ENCODE measurements around the gene ABAT.
"Not testable (repeated sequence)": the region's sequence is repeated elsewhere in the genome, so short reads cannot be mapped to it uniquely, and the experiment has no call there.

ABAT gene

DNA sequence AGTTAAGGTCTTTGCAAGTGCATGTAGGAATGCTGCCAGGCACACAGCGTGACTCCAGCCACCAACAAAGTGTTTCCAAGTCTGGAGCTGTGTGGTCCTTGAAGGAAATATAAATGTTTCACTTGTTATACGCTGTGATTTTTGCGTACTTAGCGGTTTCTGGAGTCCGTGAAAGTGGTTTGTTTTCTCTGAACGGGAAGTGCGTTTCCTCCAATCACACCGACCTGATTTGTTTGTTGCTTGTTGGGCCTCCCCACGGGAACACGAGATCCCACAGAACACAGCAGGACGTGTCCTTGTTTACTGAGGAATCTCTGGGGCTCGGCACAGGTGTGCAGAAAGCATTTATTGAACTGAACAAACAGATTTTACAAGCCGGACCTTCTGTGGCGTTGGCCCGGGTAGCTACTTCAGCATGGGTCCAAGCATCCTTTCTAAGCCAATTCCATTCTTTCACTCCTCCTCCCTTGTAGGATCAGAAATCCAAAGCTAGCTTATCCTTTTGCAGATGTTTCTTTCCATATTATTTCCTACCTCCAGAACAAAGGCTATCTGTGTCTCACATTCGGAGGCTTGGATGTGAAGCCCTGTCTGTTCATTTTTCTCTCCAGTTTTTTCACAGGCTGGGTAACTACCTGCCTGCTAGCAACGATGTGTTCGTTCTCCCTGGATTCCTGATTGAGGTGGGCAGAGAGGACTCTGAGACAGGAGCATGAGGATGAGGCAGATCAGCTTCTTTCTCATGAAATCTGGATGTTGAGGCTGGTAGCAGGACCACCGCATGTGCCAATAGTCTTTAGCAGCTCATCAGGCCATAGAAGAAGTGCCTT lies 44.6 kb downstream of the ABAT start:
- DNase-seq, result no peak

DNA sequence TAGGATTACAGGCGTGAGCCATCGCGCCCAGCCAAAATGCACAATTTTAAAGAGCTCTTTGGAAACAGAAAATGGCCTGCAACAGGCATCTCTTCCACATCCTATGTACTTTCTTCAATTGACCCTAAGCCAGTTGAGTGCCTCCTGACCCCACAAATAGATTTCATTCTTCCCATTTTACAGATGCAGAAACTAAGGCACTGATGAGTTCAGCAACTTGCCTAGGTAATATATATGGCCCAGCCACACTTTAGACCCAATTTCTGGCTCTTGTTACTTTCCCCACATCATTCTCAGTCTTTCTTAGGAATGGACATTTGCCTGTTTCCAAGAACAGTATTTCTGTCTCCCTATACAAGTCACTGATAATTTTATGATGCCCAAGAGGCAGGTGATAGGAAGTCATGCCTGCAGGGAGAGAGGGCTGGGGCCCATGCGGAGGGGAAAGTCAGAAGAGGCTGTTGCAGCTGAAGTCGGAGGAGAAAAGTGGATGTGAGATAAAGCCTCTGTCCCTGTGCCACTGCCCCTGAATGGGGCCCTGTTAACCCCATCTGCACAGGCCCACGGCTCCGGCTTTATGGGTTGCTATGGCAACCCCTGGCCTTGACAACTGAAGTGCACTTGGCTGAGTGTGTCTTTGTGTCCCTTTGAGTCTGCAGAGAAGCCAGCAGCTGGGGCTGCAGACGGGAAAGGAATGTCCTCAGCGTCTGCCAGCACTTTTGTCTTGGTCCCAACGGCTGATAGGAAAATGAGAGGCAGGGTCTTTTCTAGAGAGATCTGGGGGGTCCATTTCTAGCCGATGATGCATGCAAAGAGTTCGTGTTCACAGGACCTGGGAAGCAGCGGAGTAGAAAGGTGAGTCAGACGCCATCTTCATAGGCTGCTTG lies 45.9 kb downstream of the ABAT start:
- no peak for DNase-seq

DNA sequence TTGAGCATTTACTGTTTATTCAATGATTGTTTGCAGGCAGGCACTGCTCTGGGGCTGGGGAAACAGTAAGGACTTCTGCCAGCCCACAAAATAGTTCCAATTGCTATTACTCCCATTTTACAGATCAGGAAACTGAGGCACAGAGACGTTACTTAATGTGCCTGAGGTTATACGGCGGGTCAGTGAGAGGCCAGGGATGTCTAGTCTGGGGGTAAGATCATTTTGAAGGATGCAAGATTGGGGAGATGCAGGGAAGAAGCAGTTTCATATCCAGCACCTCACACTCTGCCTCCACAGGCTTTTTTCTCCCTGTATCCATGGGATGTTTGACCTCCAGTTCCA lies 46.5 kb downstream of the ABAT start:
- DNase-seq, result no peak

DNA sequence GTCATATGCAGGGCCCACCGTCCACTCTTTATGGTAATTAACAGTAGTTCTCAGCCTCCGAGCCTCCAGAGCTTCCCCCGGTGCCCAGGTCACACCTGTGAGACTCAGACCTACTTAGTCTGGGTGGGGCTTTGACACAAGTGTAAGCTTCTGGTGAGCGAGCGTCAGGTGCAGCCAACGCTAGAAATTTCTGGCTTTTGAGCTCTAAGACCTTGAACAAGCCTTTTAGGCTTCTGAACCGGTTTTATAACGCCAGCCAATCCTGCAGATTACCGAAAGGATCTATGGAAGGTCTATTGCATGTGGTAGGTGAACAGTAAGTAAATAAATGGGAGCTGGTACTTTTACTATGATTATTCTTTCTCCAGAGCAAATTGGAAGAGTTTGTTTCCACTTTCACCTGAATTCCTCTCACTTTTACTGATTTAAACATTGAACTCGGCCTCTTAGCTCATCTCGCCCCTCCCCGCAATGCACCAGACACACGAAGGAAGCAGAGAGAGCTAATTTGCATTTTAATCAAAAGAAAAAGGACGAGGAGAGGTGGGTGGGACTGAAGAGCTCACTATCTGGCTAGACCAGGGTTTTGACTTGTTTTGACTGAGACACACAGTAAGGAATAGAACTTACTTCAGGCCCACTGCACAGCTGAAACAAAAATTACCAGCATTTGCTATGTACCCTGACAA lies 47.1 kb downstream of the ABAT start:
- no peak for DNase-seq

DNA sequence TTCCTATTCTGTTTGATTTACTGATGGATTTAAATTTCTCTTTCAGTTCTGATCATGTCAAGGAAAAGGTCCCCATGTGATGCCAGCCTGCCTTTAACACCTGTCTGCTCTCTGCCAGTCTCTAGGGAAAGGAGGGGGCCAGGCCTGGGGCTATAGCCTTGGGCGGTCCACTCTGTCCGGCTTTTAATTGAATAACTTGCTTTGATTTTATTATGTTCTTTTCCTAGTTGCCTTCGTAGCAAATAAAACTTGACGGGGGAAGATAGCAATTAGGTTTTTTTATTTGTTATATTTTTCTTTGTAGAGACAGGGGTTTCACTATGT lies 47.6 kb downstream of the ABAT start:
- no peak for DNase-seq

DNA sequence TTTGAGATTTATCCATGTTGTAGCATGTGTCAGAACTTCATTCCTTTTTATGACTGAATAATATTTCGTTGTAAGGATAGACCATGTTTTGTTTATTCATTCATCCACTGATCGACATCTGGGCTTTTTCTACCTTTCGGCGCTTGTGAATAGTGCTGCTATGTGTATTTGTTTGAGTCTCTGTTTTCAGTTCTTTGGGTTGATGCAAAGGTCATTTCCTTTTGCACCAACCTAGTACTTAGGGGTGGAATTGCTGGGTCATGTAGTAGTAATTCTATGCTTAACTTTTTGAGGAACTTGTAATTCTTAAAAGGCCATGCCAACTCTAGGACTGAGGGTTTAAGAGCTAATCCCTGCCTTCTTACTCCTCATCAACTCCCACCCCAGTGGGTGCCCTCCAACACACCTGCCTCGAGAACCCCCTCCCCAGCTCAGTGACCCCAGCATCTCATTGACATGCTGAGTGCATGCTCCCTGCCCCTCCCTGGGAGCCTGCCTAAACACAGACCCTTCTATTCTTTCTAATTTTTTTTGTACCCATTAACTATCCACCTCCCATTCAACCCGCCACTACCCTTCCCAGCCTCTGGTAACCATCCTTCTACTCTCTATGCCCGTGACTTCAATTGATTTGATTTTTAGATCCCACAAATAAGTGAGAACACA lies 51.2 kb downstream of the ABAT start:
- no peak for DNase-seq

DNA sequence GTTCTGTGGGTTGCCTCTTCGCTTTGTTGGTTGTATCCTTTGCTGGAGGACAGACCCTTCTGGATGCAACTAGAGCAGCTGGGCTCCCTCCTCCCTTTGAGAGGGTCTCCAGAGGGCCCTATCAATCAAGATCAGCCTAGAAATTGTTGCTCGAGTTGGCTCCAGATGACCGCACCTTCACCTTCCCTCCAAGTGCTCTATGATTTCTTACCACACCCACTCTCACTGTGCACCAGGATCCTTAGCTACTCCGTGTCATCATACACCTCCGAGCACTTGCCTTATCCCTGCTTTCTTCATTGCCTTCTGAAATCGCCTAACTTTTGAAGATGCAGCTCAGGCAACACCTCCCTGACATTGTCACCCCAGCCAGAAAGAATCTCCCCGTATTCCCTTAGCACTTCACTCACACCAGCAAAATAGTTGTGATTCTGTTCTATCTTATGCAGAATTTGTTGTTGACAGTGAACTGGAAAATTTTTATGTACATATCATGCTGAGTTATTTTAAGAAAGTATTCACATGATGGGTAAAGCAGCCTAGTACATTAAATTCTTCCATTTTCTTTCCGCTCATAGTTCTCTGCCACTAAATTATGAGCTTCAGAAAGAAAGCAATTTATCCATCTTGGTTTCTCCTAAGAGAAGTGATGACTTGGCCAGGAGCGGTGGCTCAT lies 52.9 kb downstream of the ABAT start:
- DNase-seq, result no peak

DNA sequence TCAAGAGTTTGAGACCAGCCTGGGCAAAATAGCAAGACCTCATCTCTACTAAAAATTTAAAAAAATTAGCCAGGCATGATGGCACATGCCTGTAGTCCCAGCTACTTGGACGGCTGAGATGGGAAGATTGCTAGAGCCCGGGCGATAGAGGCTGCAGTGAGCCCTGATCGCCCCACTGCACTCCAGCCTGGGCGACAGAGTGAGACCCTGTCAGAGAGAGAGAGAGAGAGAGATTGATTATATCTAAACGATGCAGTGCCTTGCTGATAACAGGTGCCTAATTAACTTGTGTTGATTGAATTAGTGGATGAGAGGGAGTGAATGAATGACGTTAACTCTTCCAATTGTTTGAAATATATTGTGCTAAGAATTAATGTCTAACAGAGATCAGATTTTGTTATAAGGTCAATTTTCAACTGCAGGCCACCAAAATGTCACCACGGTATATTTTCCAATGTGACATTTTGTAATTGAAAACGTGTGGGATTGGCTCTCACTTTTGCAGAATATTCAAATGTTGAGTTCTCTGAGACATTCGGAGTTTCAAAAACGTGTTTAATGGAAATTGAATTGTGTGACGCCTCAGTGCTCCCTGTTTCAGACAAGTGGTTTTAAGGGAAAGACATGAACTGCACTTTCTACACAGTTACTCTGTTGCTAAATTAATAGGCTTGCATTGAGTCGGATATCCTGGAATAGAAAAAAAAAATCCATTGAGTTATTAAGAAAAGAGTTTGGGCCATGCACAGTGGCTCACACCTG lies 53.6 kb downstream of the ABAT start:
- DNase-seq, result no peak

DNA sequence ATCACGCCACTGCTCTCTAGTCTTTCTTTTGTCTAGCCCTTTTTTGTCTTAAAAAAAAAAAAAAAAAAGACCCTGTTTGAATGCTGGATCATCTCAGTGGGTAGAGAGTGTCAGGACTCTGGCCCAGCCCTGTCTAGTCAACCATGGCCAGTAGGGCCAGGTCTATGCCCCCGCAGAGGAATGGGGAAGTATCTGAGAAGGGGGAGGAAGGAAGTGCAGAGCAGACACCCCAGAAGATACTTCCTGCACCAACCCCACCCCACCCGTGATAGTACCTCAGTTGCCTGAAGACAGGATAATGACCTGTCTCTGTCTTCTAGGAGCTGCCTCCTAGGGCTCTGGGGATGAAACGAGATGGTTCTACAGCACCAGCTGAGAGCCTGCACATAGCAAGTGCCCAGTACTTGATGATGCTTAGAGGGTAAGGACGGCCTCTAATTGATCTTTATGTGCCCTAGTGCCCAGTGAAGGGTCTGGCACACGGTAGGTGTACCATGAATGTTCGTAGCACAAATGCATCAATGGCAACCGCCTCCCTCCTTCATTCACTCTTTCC lies 55.4 kb downstream of the ABAT start:
- peak; percentile 3 for DNase-seq

DNA sequence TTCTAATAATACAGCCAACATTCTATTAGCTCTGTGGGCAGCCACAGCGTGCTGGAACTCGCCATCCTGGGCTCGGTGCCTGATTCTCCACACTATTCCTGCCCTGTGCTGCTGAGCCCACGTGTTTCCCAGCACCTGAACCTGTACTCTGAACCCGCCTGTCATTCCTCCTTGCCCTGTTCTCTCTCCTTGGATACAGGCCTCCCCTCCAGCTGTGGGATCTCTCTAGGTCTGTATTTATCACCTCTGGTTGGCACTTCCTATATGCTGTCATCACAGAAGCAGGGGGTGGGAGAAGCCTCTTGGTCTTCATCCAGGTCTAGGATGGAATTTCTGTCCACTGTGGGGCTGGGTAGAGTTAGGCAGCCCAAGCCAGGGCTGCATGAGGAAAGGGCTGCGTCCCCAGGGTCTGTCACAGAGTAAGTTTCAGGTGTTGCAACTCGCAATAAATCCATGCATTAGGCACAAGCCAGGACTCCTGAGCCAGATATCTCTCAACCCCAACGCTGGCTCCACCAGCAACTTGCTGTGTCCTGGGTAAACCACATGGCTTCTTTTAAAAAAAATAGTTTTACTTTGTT lies 56.0 kb downstream of the ABAT start:
- no peak for DNase-seq

DNA sequence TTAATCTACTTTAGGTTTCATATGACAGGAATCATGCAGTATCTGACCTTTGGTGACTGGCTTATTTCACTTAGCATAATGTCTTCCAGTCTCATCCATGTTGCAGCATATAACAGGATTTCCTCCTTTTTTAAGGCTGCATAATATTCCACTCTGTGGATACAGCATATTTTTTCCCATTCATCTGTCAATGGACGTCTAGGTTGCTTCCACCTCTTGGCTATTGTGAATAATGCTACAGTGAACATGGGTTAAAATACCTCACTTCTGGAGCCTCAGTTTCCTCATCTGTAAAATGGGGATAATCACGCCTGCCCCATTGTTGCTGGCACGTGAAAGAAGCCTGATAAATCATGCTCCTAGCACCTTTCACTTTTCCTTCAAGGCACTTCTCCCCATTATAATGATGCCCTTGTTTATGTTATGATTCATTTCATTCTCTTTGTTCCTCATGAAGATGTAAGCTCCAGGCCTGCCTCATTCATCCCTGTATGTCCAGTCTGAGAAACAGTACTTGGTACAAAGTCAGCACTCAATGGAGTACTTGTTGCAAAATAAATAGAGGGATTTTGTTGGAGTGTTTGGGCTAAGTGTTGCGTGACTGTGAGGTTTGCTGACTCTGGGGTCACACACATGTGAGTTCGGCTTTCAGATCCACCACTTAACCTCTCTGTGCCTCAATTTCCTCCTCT lies 59.6 kb downstream of the ABAT start:
- no peak for DNase-seq

DNA sequence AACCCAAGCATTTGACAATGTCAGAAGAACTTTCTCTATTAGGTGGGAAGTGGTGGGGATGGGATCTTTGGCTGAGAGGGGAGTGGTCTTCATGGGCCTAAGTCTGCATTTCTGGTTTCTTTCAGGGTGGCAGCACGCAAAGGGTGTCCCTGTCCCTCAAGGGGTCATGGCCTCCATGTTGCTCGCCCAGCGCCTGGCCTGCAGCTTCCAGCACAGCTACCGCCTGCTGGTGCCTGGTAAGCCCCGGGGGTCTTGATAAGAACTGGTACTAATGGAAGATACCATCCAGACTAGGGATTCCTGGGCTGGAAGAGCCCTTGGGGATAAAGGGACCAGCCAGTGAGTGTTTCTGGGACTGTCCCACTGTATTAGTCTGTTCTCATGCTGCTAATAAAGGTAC lies 61.2 kb downstream of the ABAT start:
- DNase-seq, result no peak

DNA sequence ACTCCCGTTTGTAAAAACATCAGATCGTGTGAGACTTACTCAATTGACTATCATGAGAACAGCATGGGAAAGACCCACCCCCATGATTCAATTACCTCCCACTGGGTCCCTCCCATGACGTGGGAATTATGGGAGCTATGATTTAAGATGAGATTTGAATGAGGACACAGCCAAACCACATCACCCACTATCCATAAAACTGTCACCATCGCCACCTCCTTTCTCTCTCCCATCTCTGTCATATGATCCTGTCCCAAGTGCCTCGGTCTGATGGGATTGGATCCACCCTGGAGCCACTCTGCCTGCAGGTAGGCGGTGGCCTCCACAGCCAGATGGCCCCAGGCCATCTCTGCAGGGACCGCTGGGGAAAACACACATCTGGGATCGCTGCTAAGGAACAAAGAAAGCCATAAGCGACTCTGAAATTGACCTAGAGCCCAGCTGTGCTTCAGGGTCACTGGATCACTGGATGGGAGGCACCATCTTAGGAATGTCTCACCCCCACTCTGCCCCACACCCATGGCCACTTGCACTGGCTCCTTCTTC lies 61.8 kb downstream of the ABAT start:
- no peak for DNase-seq

DNA sequence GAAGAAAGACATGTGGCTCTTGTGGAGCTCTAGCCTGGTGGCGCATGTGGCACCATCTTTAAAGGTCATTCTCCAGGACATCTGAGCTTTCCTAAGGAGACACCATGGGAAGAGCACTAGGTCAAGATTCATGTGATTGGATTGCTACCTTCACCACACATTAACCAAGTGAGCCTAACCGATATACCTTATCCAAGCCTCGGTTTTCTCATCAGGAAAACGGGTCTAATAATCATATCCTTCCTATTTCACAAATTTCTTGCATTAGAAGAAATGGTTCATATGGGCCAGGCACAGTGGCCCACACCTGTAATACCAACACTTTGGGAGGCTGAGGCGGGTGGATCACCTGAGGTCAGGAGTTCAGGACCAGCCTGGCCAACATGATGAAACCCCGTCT lies 64.7 kb downstream of the ABAT start:
- DNase-seq, result no peak

DNA sequence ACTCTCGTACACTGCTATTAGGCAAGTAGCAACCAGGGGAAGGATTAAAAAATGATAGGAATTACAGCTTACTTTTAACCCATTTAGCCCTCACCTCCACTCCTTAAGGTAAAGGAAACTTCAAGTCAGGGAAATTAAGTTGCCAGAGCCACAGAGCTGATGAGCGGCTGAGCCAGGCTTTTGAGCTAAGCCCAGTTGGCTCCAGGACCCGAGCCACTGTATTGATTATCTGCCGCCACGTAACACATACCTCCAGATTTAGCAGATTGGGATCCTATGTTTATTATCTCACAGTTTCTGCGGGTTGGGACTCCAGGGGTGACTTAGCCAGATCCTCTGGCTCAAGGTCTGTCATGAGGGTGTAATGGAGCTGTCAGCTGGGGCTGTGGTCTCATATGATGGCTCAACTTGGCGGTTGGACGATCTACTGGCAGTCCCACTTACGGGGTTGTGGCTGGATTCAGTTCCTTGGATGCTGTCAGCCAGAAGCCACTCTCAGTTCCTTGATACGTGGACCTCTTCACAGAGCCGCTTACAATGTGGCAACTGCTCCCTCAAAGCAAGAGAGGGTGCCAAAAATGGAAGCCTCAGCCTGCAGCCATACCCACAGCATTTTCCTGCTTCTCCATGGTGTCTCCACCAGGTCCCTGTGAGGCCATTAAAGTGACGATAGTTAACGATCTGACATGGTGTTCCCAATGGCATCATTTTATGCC lies 65.7 kb downstream of the ABAT start:
- no peak for DNase-seq

DNA sequence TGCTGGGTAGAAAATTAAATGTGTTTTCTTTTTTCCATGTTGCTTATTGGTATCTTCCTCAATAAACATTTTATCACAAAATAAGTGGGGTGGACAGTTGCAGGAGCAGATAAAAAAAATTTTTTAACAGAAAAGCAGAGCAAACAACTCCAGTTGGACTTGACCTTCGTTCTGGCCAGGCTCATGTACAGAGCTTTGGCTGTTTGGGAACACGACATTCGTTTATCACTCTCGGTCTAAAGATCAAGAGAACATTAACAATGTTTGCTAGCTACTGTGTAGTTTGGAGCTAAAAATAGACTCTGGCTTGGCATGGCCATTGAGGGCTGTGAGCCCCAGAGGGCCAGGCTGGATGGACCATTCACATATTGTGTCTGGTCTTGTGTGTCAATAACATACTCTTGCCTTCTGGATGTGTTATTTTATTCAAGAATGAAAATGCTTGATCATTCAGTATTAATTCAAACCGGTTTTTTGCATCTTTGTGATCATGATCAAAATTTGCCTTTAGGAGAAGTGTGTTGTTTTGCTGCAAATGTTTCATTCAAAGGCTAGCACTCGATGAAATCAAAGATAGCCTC lies 66.4 kb downstream of the ABAT start:
- no peak for DNase-seq

DNA sequence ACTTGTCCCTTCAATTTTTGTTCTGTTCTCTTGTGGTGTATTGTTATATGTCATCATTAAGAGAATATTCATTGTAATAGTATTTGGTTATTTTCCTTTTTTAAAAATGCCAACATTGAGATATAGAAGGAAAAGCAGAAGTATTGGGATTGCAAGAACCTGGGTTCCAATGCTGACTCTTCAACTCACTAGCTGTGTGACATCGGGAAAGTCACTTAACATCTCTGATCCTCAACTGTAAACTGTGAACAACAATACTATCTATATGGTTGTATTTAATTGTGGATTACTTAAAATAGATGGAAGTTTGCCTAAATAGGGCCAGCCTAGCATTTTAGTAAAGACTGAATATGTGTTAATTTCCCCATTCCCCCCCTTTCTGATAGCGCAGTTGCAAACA lies 67.2 kb downstream of the ABAT start:
- no peak for DNase-seq

DNA sequence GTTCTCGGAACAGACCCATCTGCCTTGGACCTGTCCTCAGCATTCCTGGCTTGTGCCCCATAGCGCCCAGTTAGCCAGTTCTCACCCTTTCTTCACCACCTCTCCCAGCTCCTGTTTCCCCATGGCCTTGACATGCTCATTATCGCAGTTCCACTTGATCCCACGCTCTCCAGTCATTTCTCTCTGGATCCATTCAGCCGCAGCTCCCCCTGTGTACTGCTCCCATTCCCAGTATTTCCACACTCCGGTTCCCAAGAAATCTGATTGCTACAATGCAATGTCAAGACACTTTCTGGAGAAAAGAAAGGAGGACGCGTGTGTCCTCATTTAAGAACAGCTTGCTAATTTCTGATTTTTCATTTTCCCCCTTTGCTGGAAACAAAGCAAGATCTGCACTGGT lies 67.7 kb downstream of the ABAT start:
- DNase-seq, result no peak

DNA sequence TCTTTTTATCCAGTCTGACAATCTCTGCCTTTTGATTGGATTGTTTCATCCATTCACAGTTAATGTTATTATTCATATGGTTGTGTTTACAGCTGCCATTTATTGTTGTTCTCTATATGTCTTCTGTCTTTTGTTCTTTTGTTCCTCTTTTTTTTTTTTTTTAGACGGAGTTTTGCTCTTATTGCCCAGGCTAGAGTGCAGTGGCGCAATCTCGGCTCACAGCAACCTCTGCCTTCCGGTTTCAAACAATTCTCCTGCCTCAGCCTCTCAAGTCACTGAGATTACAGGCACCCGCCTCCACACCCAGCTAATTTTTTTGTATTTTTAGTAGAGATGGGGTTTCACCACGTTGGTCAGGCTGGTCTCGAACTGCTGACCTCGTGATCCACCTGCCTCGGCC lies 74.5 kb downstream of the ABAT start:
- DNase-seq, result not testable (repeated sequence)

All from CD4-positive, alpha-beta T cell treated with Interleukin-4 for 4 hours (primary cell).